ENCODE results near the gene ARHGEF3. TPM values are rescaled to one million over a fixed set of nuclear protein-coding genes. Genes with fewer than 3 reads are reported as not detected.

ARHGEF3 gene
- total RNA-seq, 1 donor: 6.5 TPM

GRCh38 chr3:56684029-56684428 lies 117.7 kb downstream of the ARHGEF3 start:
- DNase-seq (ENCODE audit: low read depth): no peak
- H3K4me3 ChIP-seq (ENCODE audit: low read depth, low read length): no peak overlapping the region
- TF ChIP-seq, protein P1, sequence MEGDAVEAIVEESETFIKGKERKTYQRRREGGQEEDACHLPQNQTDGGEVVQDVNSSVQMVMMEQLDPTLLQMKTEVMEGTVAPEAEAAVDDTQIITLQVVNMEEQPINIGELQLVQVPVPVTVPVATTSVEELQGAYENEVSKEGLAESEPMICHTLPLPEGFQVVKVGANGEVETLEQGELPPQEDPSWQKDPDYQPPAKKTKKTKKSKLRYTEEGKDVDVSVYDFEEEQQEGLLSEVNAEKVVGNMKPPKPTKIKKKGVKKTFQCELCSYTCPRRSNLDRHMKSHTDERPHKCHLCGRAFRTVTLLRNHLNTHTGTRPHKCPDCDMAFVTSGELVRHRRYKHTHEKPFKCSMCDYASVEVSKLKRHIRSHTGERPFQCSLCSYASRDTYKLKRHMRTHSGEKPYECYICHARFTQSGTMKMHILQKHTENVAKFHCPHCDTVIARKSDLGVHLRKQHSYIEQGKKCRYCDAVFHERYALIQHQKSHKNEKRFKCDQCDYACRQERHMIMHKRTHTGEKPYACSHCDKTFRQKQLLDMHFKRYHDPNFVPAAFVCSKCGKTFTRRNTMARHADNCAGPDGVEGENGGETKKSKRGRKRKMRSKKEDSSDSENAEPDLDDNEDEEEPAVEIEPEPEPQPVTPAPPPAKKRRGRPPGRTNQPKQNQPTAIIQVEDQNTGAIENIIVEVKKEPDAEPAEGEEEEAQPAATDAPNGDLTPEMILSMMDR (IDR thresholded peaks at IDR 0.05; ENCODE audit: insufficient read depth, low read depth, low read length): no peak

DNA sequence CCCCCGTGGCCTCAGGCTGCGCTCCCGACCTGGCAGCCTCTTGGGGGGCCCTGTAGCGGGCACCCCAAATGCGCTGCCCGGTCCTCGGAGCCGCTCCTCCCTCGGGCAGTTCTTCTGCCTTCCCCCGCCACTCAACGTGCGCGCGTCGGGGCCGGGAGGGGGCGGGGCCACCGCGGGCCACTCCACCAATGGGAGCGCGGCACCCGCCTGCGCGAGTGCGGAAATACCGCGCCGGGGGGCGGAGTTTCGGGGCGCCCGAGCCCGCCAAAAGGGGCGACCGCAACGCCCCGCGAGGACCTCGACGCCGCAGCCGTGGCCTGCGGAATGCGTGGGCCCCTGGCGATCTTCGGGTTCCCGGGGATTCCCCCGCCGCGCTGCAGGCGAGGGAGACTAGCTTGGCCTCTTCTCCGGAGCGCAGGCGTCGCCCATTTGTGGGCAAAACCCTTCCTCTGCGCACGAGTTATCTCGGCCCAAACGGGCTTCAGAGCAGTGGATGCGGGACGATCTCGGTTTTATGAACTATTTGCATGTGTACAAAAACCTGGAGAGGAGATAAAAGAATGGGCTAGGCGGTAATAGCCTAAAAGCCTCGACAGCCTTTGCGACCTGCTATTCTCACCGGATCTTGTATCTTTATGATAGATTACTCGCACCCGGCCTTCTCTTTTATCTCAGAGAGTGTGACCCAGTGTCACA lies 118.5 kb downstream of the ARHGEF3 start, which contains the start of gene TASOR:
TSS of gene TASOR (minus strand) at position 144 of the 696 bp plus-strand sequence. CDS start 259 bp downstream, outside the sequence.
- TF ChIP-seq, protein P1 (IDR thresholded peaks at IDR 0.05; ENCODE audit: insufficient read depth, low read depth, low read length): no peak
- DNase-seq (ENCODE audit: low read depth): peak; percentile 74
- H3K4me3 ChIP-seq (ENCODE audit: low read depth, low read length): peak within 1 kb of the TSS; percentile 86

GRCh38 chr3:56682462-56683121 lies 119.2 kb downstream of the ARHGEF3 start:
- H3K4me3 ChIP-seq (ENCODE audit: low read depth, low read length): peak overlapping the region; percentile 86
- DNase-seq (ENCODE audit: low read depth): peak; percentile 78
- TF ChIP-seq, protein P1 (IDR thresholded peaks at IDR 0.05; ENCODE audit: insufficient read depth, low read depth, low read length): no peak

GRCh38 chr3:56681984-56682461 lies 119.7 kb downstream of the ARHGEF3 start:
- H3K4me3 ChIP-seq (ENCODE audit: low read depth, low read length): peak overlapping the region; percentile 86
- TF ChIP-seq, protein P1 (IDR thresholded peaks at IDR 0.05; ENCODE audit: insufficient read depth, low read depth, low read length): no peak
- no peak for DNase-seq (ENCODE audit: low read depth)

DNA sequence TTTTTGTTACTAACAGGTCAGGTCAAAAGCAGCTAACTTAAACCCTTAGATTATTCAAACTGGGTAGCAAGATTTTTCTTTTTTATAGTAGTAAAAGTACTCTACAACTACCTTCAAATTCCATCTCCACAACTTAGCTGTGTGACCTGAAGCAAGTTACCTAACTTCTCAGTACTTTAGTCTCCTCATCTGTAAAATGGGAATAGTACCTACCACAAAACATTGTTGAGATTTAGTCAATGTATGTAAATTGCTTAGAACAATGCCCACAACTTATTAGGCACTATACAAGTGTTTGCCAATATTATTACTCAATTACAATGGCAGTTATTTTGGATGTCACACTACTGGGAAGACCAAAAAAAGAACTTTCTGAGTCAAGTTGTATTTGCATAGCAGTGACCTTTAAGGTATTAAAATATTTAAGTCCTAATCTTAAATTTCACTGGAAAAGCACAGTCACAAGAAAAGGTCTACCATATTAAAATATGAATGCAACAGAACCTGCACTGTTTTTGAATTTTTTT lies 121.6 kb downstream of the ARHGEF3 start:
- no peak for DNase-seq (ENCODE audit: low read depth)
- H3K4me3 ChIP-seq (ENCODE audit: low read depth, low read length): no peak overlapping the region
- TF ChIP-seq, protein P1 (IDR thresholded peaks at IDR 0.05; ENCODE audit: insufficient read depth, low read depth, low read length): no peak

Other genes starting within 250 kb of the ARHGEF3 start
- gene CCDC66, start 244.8 kb downstream of the ARHGEF3 start, total RNA-seq: 22.5 and 29.8 TPM in 2 replicates
- 61.2 and 94.1 TPM in 2 replicates for gene TASOR, start 118.7 kb downstream of the ARHGEF3 start, total RNA-seq

Measured in fibroblast of villous mesenchyme (primary cell).